Measurements from ENCODE around the gene POGZ. TPM values are rescaled to one million over a fixed set of nuclear protein-coding genes. Genes with fewer than 3 reads are reported as not detected.
"Not testable (repeated sequence)": the region's sequence is repeated elsewhere in the genome, so short reads cannot be mapped to it uniquely, and the experiment has no call there.

The POGZ gene
- polyA plus RNA-seq, 10 donors: 40.8 to 88.7 (median 59.8) TPM

GRCh38 chr1:151478140-151478812 lies 19.0 kb upstream of the POGZ start:
- no peak for DNase-seq

- no peak for DNase-seq
Measured at GRCh38 chr1:151477066-151477465, 17.8 kb upstream of the POGZ start.

- DNase-seq: no peak
Measured at GRCh38 chr1:151476083-151476482, 16.8 kb upstream of the POGZ start.

GRCh38 chr1:151475175-151475574 lies 15.9 kb upstream of the POGZ start:
- DNase-seq: no peak

- DNase-seq: no peak
Measured at GRCh38 chr1:151474745-151475144, 15.5 kb upstream of the POGZ start.

- DNase-seq: peak; percentile 52 to 87 (median 79)
Measured at GRCh38 chr1:151472856-151473731, 13.8 kb upstream of the POGZ start.

GRCh38 chr1:151465026-151465425 lies 5.7 kb upstream of the POGZ start:
- no peak for DNase-seq

- no peak for DNase-seq
Measured at GRCh38 chr1:151461694-151462093, 2.4 kb upstream of the POGZ start.

- peak; percentile 69 to 81 (median 72) for DNase-seq
Measured at GRCh38 chr1:151458802-151459330, 428 bp downstream of the POGZ start.

- DNase-seq: peak; percentile 87 to 95 (median 88)
Measured at GRCh38 chr1:151457911-151458801, 1.1 kb downstream of the POGZ start.

GRCh38 chr1:151455966-151456365 lies 3.3 kb downstream of the POGZ start:
- DNase-seq: no peak

GRCh38 chr1:151455231-151455630 lies 4.1 kb downstream of the POGZ start:
- no peak for DNase-seq

GRCh38 chr1:151447696-151448095 lies 11.6 kb downstream of the POGZ start:
- DNase-seq: no peak

- no peak for DNase-seq
Measured at GRCh38 chr1:151444783-151445177, 14.5 kb downstream of the POGZ start.

GRCh38 chr1:151443846-151444782 lies 15.2 kb downstream of the POGZ start:
- peak; percentile 56 to 73 (median 59) for DNase-seq

GRCh38 chr1:151437396-151437795 lies 21.9 kb downstream of the POGZ start:
- not testable (repeated sequence) for DNase-seq

- DNase-seq: no peak
Measured at GRCh38 chr1:151436985-151437384, 22.3 kb downstream of the POGZ start.

GRCh38 chr1:151435174-151435573 lies 24.1 kb downstream of the POGZ start:
- no peak for DNase-seq

GRCh38 chr1:151433827-151434226 lies 25.5 kb downstream of the POGZ start:
- not testable (repeated sequence) for DNase-seq

GRCh38 chr1:151428068-151428467 lies 31.2 kb downstream of the POGZ start:
- no peak for DNase-seq

GRCh38 chr1:151425103-151425502 lies 34.2 kb downstream of the POGZ start:
- DNase-seq: no peak
